Activated effector memory CD4-positive, alpha-beta T cell treated with Interleukin-2 at 50 U/mL for 16 hours (primary cell): Measurements from ENCODE around the gene PSEN2.
"Not testable (repeated sequence)": the region's sequence is repeated elsewhere in the genome, so short reads cannot be mapped to it uniquely, and the experiment has no call there.

Experiments
- DNase-seq: peaks from one replicate; pipeline ENCODE4 v3.0.0-alpha.2; 2020

PSEN2 gene

DNA sequence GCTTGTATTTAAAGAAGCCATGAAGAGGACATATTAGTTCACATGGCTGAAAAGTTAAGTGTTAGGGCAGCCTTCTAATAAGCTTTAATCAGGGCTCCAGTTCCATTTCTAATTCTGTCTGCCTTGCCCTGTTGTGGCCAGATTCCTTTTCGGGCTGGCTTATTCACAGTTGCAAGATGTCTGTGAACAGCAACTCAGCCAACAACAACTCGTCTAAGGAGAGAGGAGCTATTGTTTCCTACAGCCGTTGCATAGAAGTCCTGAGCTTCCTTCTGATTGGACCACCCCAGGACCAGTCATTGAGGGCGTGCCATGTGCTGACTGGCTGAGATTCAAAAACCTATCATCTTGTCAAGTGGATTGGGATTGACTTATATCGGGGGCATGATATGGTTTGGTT is 51.1 kb downstream of the PSEN2 start:
- no peak for DNase-seq

DNA sequence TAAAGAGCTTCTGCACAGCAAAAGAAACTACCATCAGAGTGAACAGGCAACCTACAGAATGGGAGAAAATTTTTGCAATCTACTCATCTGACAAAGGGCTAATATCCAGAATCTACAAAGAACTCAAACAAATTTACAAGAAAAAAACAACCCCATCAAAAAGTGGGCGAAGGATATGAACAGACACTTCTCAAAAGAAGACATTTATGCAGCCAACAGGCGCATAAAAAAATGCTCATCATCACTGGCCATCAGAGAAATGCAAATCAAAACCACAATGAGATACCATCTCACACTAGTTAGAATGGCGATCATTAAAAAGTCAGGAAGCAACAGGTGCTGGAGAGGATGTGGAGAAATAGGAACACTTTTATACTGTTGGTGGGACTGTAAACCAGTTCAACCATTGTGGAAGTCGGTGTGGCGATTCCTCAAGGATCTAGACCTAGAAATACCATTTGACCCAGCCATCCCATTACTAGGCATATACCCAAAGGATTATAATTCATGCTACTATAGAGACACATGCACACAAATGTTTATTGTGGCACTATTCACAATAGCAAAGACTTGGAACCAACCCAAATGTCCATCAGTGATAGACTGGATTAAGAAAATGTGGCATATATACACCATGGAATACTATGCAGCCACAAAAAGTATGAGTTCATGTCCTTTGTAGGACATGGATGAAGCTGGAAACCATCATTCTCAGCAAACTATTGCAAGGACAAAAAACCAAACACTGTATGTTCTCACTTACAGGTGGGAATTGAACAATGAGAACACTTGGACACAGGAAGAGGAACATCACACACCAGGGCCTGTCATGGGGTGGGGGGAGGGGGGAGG is 59.1 kb downstream of the PSEN2 start:
- DNase-seq, result not testable (repeated sequence)

GRCh38 chr1:226934483-226935237 is 64.2 kb downstream of the PSEN2 start:
- no peak for DNase-seq

GRCh38 chr1:226937940-226938725 is 67.7 kb downstream of the PSEN2 start:
- DNase-seq, result no peak

GRCh38 chr1:226938903-226939437 is 68.6 kb downstream of the PSEN2 start:
- no peak for DNase-seq

- DNase-seq, result no peak
Observed at GRCh38 chr1:226939438-226940028, 69.1 kb downstream of the PSEN2 start.

GRCh38 chr1:226940029-226940805 is 69.8 kb downstream of the PSEN2 start, which contains the start of gene COQ8A:
Gene COQ8A (plus strand): TSS chr1:226940294. CDS start chr1:226961386, 21,092 bp downstream.
- peak; percentile 99 for DNase-seq

- DNase-seq, result no peak
Observed at GRCh38 chr1:226940806-226941067, 70.3 kb downstream of the PSEN2 start.

- no peak for DNase-seq
Observed at GRCh38 chr1:226942392-226942791, 72.0 kb downstream of the PSEN2 start.

DNA sequence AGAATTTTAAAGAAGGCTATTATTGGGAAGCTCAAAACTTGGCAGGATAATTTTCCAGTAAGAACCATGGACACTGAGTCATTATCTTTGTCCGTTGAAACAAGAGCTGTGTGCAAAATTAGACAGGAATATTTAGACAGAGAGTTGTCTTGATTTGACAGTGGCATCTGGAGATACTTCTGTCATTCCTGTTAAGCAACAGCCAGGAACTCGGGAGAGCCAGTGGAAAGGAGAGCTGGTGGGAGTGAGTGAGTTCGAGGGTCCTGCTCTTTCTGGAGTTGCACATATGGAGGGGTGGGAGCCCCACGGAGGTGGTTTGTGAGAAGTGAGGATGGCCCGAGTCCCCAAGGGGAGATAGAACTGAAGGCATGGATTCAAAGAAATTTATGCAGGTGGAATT is 72.7 kb downstream of the PSEN2 start:
- DNase-seq, result no peak

GRCh38 chr1:226943927-226944326 is 73.5 kb downstream of the PSEN2 start:
- DNase-seq, result no peak

GRCh38 chr1:226945106-226945857 is 74.9 kb downstream of the PSEN2 start:
- no peak for DNase-seq
